NCI-H345 treated with DMSO at 0.1 percent for 48 hours (cell line): ENCODE results near the gene PLB1.
"Not testable (repeated sequence)": the region's sequence is repeated elsewhere in the genome, so short reads cannot be mapped to it uniquely, and the experiment has no call there.

Source experiments
- DNase-seq: peaks from one replicate; lab custom pipeline; 2025; ENCODE audit not compliant: unreplicated experiment; lab: John Stamatoyannopoulos, UW

Gene PLB1

GRCh38 chr2:28463893-28464292 lies 32.0 kb upstream of the PLB1 start:
- no peak for DNase-seq

GRCh38 chr2:28465148-28465885 lies 30.5 kb upstream of the PLB1 start:
- DNase-seq, result no peak

- DNase-seq, result no peak
Observed at GRCh38 chr2:28469304-28469703, 26.6 kb upstream of the PLB1 start.

GRCh38 chr2:28469947-28470535 lies 25.8 kb upstream of the PLB1 start:
- DNase-seq, result no peak

GRCh38 chr2:28470759-28471158 lies 25.1 kb upstream of the PLB1 start:
- no peak for DNase-seq

GRCh38 chr2:28471214-28471613 lies 24.6 kb upstream of the PLB1 start:
- no peak for DNase-seq

- DNase-seq, result no peak
Observed at GRCh38 chr2:28471701-28472236, 24.1 kb upstream of the PLB1 start.

GRCh38 chr2:28472641-28473040 lies 23.2 kb upstream of the PLB1 start:
- DNase-seq, result not testable (repeated sequence)

GRCh38 chr2:28475088-28475595 lies 20.7 kb upstream of the PLB1 start:
- DNase-seq, result no peak

- DNase-seq, result no peak
Observed at GRCh38 chr2:28477087-28477486, 18.8 kb upstream of the PLB1 start.

GRCh38 chr2:28477645-28478044 lies 18.2 kb upstream of the PLB1 start:
- DNase-seq, result no peak

- DNase-seq, result no peak
Observed at GRCh38 chr2:28480403-28481049, 15.3 kb upstream of the PLB1 start.

GRCh38 chr2:28481905-28482304 lies 14.0 kb upstream of the PLB1 start:
- DNase-seq, result no peak

GRCh38 chr2:28484835-28485234 lies 11.0 kb upstream of the PLB1 start:
- no peak for DNase-seq

GRCh38 chr2:28486526-28486925 lies 9.3 kb upstream of the PLB1 start:
- no peak for DNase-seq

GRCh38 chr2:28487258-28487657 lies 8.6 kb upstream of the PLB1 start:
- no peak for DNase-seq

GRCh38 chr2:28488083-28488830 lies 7.6 kb upstream of the PLB1 start:
- no peak for DNase-seq

- no peak for DNase-seq
Observed at GRCh38 chr2:28488858-28489575, 6.8 kb upstream of the PLB1 start.

GRCh38 chr2:28490558-28490957 lies 5.3 kb upstream of the PLB1 start:
- no peak for DNase-seq

GRCh38 chr2:28492282-28492681 lies 3.6 kb upstream of the PLB1 start:
- no peak for DNase-seq

- no peak for DNase-seq
Observed at GRCh38 chr2:28493636-28494035, 2.2 kb upstream of the PLB1 start.
